ENCODE results near the gene BEGAIN. TPM values are rescaled to one million over a fixed set of nuclear protein-coding genes. Genes with fewer than 3 reads are reported as not detected.

BEGAIN gene
- total RNA-seq, 4 donors from 2014 or later: 0.25 to 0.49 (median 0.26) TPM; not detected in 1

DNA sequence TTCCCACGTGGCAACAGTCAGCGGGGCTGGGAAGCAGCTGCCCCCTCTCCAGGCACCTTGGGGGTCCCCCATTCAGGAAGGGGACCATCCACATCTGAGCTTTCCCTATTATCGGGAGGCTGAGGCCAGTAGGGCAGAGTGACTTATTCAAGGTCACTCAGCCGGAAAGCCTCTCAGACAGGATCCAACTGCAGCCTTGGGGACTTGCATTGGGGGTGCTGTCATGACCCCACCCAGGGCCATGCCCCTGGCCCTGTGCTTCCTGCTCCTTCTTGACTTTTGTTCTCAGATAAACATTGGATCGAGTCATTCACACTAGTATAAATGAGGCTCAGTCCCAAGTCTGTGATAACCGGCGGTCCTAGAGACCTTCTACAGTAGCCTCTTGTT is 12.6 kb downstream of the BEGAIN start:
- intact Hi-C loops (cut with DNase I; ENCODE audit: low total_unique reads): no loop called here
- no peak overlapping the region for H3K27ac ChIP-seq
- H3K4me1 ChIP-seq: no peaks in the 10 kb centered on the region
- in situ Hi-C loops (cut with MboI; ENCODE audit: low sequenced_read_pairs in 4 of 4): no loop called here
- H3K36me3 ChIP-seq: no peaks in the 10 kb centered on the region
- DNase-seq: no peak
- H3K27me3 ChIP-seq: peaks cover 3 to 20% (median 16%) of the 10 kb centered on the region in 3 donors
- H3K4me3 ChIP-seq: no peak overlapping the region
- H3K9me3 ChIP-seq: no peaks in the 10 kb centered on the region
- TF ChIP-seq, protein P1, sequence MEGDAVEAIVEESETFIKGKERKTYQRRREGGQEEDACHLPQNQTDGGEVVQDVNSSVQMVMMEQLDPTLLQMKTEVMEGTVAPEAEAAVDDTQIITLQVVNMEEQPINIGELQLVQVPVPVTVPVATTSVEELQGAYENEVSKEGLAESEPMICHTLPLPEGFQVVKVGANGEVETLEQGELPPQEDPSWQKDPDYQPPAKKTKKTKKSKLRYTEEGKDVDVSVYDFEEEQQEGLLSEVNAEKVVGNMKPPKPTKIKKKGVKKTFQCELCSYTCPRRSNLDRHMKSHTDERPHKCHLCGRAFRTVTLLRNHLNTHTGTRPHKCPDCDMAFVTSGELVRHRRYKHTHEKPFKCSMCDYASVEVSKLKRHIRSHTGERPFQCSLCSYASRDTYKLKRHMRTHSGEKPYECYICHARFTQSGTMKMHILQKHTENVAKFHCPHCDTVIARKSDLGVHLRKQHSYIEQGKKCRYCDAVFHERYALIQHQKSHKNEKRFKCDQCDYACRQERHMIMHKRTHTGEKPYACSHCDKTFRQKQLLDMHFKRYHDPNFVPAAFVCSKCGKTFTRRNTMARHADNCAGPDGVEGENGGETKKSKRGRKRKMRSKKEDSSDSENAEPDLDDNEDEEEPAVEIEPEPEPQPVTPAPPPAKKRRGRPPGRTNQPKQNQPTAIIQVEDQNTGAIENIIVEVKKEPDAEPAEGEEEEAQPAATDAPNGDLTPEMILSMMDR (IDR thresholded peaks at IDR 0.05 in 4 of 5, conservative IDR thresholded peaks at IDR 0.05 in 1 of 5): no peak
- TF ChIP-seq POLR2A (IDR thresholded peaks at IDR 0.05): no peak
- no peak for ATAC-seq

DNA sequence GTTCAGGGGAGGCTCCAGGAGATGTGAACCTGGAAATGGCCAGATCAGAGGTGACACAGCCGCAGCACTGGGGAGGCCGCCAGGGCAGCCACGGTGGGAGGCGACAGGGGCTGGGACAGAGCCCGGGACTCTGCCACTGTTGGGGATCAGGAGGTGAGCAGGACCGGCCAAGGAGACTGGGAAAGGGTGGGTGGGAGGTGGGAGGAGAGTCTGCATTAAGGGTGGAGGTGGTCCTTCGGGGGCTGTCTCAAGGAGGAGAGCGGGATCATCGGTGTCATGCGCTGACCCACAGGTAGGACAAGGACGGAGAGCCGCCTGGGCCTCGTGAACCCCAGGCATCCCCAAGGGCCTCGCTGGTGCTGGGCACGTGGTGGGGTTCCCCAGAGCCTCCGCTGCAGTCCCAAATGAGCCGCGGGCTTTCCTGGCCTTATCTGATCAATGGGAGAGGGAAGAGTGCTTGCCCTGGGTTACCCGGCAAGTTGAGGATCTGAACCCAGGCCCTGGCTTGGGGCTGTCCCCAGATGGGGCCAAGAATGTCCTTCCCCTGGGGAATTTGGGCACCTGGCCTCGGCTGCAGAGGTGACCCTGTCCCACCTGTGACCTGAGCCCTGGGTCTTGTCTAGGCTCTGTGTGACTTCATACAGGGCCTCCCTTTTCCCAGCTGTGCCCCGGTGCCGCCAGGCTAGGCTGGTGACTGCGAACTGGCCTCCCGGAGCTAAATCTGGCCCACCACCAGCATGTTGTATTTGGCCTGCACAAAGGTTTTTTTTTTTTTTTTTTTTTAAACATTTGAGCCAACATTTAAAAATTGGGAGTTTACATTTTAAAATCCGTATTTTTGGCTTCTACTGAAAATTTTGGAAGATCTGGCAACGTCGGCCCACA is 13.2 kb downstream of the BEGAIN start:
- in situ Hi-C loops (cut with MboI; ENCODE audit: low sequenced_read_pairs in 4 of 4) (no loop called here), intact Hi-C loops (cut with DNase I; ENCODE audit: low total_unique reads) (no loop called here)
- H3K36me3 ChIP-seq: no peaks in the 10 kb centered on the region
- DNase-seq (no peak), ATAC-seq (no peak)
- H3K4me3 ChIP-seq: no peak overlapping the region
- peaks cover 8 to 26% (median 22%) of the 10 kb centered on the region in 3 donors for H3K27me3 ChIP-seq
- TF ChIP-seq, protein P1 (IDR thresholded peaks at IDR 0.05 in 4 of 5, conservative IDR thresholded peaks at IDR 0.05 in 1 of 5): no peak
- no peak for TF ChIP-seq POLR2A (IDR thresholded peaks at IDR 0.05)
- H3K4me1 ChIP-seq: no peaks in the 10 kb centered on the region
- no peak overlapping the region for H3K27ac ChIP-seq
- H3K9me3 ChIP-seq: no peaks in the 10 kb centered on the region

DNA sequence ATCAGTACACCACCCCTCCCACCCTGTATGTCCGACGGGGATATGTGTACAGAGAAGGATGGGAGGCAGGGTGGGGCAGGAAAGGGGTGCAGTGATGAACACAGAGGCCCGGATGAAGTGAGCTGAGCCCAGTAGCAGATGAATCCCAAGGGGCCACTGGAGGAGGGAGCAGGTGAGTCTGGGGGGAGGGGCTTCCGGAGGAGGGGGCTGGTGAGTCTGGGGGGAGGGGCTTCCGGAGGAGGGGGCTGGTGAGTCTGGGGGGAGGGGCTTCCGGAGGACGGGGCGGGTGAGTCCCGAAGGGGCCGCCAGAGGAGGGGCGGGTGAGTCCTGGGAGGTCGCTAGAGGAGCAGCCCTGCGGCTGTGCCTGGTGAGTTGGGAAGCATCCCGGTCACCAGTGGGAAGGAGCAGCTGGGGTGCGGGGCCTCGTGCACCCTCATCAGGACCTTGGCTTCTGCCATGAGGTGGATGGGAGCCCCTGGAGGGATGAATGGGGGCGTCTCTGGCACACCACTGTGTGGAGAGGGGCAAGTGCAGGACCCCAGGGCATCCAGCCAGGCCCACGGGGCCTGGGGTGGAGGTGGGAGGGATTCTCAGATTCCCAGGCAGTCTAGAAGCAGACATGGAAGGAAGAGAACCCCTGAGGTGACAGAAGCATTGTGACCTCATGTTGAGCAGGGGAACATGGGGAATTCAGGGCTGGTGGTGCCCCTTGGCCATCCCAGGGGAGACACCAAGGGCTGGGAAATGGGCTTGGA is 14.0 kb downstream of the BEGAIN start:
- intact Hi-C loops (cut with DNase I; ENCODE audit: low total_unique reads) (no loop called here), in situ Hi-C loops (cut with MboI; ENCODE audit: low sequenced_read_pairs in 4 of 4) (no loop called here)
- Histone ChIP-seq H3K36me3 (no peaks in the 10 kb centered on the region), H3K4me1 (no peaks in the 10 kb centered on the region), H3K9me3 (no peaks in the 10 kb centered on the region), H3K27me3 (peaks cover 13 to 31% (median 24%) of the 10 kb centered on the region in 3 donors), H3K4me3 (no peak overlapping the region), H3K27ac (no peak overlapping the region)
- DNase-seq (no peak), ATAC-seq (no peak)
- TF ChIP-seq POLR2A (IDR thresholded peaks at IDR 0.05): no peak
- TF ChIP-seq, protein P1 (IDR thresholded peaks at IDR 0.05 in 4 of 5, conservative IDR thresholded peaks at IDR 0.05 in 1 of 5): no peak

DNA sequence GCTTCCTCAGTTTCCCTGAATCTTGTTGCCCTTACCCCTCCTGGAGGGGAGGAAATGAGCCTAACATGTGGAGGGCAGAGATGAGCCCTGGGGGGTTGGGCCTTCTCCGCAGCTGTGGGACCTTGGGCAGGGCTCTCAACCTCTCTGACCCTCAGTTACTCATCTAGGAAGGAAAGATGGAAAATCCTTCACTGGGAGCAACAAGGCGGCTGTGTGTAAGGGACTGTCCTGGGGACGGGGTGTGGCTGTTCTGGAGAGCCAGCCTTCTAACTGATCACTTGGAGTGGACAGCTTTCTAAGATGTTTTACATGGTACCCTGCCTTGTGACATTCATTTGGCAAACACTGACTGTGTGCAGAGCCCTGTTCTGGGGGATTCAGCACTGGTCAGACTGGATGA is 14.7 kb downstream of the BEGAIN start:
- no peaks in the 10 kb centered on the region for H3K4me1 ChIP-seq
- intact Hi-C loops (cut with DNase I; ENCODE audit: low total_unique reads): no loop called here
- DNase-seq (no peak), ATAC-seq (no peak)
- no peaks in the 10 kb centered on the region for H3K9me3 ChIP-seq
- no peaks in the 10 kb centered on the region for H3K36me3 ChIP-seq
- H3K27me3 ChIP-seq: peaks cover 15 to 33% (median 25%) of the 10 kb centered on the region in 3 donors
- in situ Hi-C loops (cut with MboI; ENCODE audit: low sequenced_read_pairs in 4 of 4): no loop called here
- H3K27ac ChIP-seq: no peak overlapping the region
- H3K4me3 ChIP-seq: no peak overlapping the region
- TF ChIP-seq, protein P1 (IDR thresholded peaks at IDR 0.05 in 4 of 5, conservative IDR thresholded peaks at IDR 0.05 in 1 of 5): no peak
- no peak for TF ChIP-seq POLR2A (IDR thresholded peaks at IDR 0.05)

Measured in gastrocnemius medialis (tissue), 4 donors.